ENCODE measurements around the gene CNTLN.

- TF ChIP-seq, protein P1, sequence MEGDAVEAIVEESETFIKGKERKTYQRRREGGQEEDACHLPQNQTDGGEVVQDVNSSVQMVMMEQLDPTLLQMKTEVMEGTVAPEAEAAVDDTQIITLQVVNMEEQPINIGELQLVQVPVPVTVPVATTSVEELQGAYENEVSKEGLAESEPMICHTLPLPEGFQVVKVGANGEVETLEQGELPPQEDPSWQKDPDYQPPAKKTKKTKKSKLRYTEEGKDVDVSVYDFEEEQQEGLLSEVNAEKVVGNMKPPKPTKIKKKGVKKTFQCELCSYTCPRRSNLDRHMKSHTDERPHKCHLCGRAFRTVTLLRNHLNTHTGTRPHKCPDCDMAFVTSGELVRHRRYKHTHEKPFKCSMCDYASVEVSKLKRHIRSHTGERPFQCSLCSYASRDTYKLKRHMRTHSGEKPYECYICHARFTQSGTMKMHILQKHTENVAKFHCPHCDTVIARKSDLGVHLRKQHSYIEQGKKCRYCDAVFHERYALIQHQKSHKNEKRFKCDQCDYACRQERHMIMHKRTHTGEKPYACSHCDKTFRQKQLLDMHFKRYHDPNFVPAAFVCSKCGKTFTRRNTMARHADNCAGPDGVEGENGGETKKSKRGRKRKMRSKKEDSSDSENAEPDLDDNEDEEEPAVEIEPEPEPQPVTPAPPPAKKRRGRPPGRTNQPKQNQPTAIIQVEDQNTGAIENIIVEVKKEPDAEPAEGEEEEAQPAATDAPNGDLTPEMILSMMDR (IDR thresholded peaks at IDR 0.05), result no peak
- TF ChIP-seq POLR2A (IDR thresholded peaks at IDR 0.05), result no peak
- TF ChIP-seq EP300 (IDR thresholded peaks at IDR 0.05), result no peak
Observed at GRCh38 chr9:17425384-17425783, 290.5 kb downstream of the CNTLN start.
